CD4-positive, alpha-beta T cell treated with Interleukin-15 for 4 hours (primary cell): ENCODE data around the gene UMPS.
"Not testable (repeated sequence)": the region's sequence is repeated elsewhere in the genome, so short reads cannot be mapped to it uniquely, and the experiment has no call there.

Experiments
- DNase-seq: peaks from one replicate; pipeline ENCODE4 v3.0.0-alpha.2; 2020; ENCODE audit warnings: low spot score

Gene UMPS

GRCh38 chr3:124780356-124780755 is 50.1 kb downstream of the UMPS start:
- DNase-seq, result no peak

- no peak for DNase-seq
These were observed 50.7 kb downstream of the UMPS start for GRCh38 chr3:124780761-124781475.

GRCh38 chr3:124781476-124782376 is 51.5 kb downstream of the UMPS start:
- DNase-seq, result no peak

- not testable (repeated sequence) for DNase-seq
These were observed 52.1 kb downstream of the UMPS start for GRCh38 chr3:124782377-124782712.

GRCh38 chr3:124783696-124784095 is 53.4 kb downstream of the UMPS start:
- no peak for DNase-seq

- no peak for DNase-seq
These were observed 54.6 kb downstream of the UMPS start for GRCh38 chr3:124784686-124785382.

GRCh38 chr3:124785973-124786372 is 55.7 kb downstream of the UMPS start:
- DNase-seq, result no peak

GRCh38 chr3:124786511-124787241 is 56.4 kb downstream of the UMPS start:
- no peak for DNase-seq

GRCh38 chr3:124787476-124788195 is 57.4 kb downstream of the UMPS start:
- no peak for DNase-seq

- no peak for DNase-seq
These were observed 58.0 kb downstream of the UMPS start for GRCh38 chr3:124788254-124788745.

- DNase-seq, result not testable (repeated sequence)
These were observed 58.9 kb downstream of the UMPS start for GRCh38 chr3:124789103-124789502.

GRCh38 chr3:124791142-124791541 is 60.9 kb downstream of the UMPS start:
- DNase-seq, result no peak

- DNase-seq, result no peak
These were observed 61.4 kb downstream of the UMPS start for GRCh38 chr3:124791639-124792151.

- DNase-seq, result no peak
These were observed 62.2 kb downstream of the UMPS start for GRCh38 chr3:124792341-124793040.

GRCh38 chr3:124793054-124793739 is 62.9 kb downstream of the UMPS start:
- no peak for DNase-seq

GRCh38 chr3:124796477-124796876 is 66.2 kb downstream of the UMPS start:
- no peak for DNase-seq

- no peak for DNase-seq
These were observed 67.2 kb downstream of the UMPS start for GRCh38 chr3:124797426-124797945.
